T-helper 1 cell treated with Interleukin-12 subunit alpha and Interleukin-12 subunit beta and Interleukin-4 antibody, amounts not matched to agents 30 ng/mL and 1 ng/mL, for 36 hours (primary cell): Measurements from ENCODE around the gene GAS1. TPM values are rescaled to one million over a fixed set of nuclear protein-coding genes. Genes with fewer than 3 reads are reported as not detected.

Source experiments
- intact Hi-C: fragments of 100-400 bp; cut with micrococcal nuclease; formaldehyde crosslinking; loops from one replicate; pipeline ENCODE4 v1.15.1; 2024
- total RNA-seq: library from RNA; stranded (reverse); gene quantifications from 2 replicates; pipeline ENCODE4 v1.2.3, GENCODE V29; 2022

GAS1 gene
- total RNA-seq, 1 donor from 2014 or later = not detected

DNA sequence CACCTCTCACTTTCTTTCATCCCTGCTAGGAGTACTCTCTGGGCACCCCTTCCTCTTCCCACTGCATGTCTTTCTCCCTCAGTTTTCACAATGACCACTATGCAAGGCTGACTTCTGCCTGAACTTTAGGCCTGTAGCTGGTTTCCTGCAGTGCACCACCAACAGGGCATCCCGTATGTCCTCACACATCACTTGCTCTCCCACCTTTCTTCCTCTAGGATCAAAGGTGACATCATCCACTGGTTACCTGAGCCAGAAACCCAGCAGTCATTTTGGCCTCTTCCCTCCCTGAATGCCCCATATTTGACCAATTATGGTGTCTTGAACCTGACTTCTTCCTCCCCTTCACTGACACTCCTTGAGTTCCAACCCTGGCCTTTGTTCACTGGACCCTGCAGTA is 8.5 kb downstream of the GAS1 start:
- intact Hi-C loops = no loop called here

DNA sequence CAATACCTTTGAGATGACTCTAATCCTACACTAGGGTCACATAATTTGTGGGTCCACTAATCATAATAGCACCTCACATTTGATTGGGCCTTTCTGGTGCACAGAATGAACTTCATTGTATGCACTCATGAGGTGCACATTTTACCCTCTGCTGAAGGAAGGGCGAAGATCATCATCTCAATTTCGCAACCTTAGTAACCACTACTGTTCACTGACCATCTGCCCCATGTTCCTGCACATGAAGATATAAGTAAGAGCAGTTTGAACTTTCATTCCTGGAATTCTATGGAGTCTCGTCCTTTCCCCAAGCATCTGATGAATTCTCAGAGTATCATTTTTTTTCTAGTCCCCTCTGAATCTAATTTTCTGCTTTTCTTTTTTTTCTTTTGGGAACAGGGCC is 21.2 kb downstream of the GAS1 start:
- intact Hi-C loops = no loop called here

DNA sequence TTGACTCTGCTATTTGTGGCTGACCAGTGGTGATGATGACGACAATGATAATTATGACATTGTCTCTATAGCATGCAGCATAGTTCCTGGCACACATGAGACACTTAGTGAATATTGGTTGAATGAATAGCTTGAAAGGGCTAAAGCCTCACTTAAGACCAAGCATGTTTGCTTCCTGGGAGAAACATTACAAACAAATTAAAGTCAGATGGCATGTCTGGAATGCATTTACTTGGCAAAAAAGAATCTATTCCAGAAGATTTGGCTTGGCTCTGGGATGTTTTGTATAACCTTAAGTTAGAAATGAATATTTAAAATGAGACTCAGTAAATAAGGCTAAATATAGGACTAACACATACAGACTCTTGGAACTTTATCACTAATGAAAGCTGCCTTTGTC is 21.6 kb downstream of the GAS1 start:
- intact Hi-C loops = no loop called here

DNA sequence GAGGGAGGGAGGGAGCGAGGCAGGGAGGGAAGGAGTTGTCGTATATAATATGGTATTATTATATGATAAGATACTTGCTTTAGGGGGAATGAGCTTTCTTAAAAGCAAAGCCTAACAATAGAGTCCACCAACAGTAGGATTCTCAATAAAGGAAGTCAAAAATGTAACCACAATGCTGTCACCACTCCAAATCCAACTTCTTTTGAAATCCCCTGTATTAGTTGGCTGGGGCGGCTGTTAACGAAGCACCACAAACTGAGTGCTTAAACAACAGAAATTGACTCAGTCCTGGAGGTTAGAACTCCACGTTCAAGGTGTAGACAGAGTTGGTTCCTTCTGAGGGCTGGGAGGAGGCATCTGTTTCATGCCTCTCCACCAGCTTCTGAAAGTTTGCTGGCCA is 23.1 kb downstream of the GAS1 start:
- intact Hi-C loops = no loop called here

DNA sequence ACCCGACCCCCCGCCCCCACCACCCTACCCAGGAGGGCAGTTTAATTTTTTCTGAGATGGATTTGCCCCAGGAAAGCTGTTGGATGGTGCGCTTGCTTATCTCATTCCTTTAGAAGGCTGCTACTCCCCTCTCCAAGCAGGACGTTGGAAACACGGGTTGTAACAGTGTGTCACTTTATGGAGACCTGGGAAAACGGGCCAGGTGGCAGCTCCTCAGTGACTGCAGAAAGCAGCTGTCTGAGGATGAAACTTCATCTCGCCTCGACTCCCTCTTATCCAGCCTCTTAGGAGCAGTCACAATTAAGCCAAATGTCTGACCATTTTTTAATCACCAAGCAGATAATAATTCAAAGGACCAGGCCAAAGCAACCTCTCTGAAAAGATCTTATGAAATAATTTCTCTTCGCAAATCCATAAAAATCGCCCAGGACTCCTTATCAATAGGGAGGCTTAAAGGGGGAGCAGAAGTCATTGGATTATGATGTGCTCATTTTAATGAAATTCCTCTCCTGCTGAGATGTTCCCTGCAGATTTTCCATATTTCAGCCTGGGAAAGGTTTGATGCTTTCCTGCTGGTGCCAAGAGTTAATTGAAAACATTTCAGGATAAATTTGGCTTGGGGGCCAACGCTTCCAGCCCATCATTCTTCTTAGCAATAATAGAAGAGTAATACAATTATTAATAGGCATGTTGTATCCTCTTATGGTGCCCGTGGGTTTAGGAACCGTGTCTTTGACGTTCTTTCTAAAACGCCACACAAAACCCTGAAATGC is 26.0 kb downstream of the GAS1 start:
- intact Hi-C loops = no loop called here

DNA sequence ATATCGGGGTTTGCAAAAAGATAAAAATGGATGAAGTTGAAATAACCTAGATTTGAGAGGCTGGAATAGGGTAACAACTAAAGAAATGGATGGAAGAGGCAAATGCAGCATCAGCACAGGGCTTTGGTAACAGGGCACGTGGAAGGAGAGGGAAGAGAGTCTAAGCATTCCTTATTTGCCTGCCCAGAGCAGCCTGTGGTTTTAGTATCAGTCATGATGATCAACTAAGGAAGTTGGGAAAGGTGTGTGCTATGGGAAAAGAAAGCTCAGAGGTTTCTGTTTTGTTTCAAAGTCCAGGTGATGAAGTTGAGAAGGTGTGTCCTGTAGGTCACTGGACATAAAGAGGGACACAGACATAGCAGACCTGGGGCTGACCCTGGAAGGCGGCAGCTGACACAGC is 28.8 kb downstream of the GAS1 start:
- intact Hi-C loops = no loop called here

DNA sequence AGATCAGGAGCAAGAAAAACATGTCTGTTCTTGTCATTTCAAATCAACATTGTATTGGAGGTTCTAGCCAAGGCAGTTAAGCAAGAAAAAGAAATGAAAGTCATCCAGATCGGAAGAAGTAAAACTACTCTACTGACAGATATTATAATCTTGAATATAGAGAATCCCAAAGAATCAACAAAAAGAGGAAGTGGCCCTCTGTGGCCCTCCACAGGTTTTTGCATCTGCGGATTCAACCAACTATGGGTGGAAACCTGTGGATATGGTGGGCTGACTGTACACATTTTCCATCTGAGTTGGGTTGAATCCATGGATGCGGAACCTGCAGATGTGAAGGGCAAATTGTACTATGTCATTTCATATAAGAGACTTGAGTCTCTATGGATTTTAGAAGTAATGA is 35.1 kb downstream of the GAS1 start:
- intact Hi-C loops = no loop called here

DNA sequence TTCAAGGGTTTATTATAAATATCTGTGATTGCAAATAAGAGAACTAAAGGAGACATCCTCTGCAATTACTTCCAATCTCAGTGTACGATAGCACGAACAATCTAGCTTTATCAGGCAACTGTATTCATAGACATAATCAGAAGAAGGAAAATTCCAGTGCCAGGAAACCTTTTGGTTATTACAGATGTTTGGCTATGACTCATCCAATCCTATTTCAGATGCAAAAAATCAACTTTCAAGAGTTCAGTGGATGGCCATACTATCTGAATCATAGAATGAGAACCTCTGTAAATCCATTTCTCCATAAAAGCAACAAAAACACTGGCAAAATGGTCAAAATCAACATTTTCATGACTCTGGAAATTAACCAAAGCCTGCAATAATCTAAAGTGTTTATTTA is 37.9 kb downstream of the GAS1 start:
- intact Hi-C loops = no loop called here

DNA sequence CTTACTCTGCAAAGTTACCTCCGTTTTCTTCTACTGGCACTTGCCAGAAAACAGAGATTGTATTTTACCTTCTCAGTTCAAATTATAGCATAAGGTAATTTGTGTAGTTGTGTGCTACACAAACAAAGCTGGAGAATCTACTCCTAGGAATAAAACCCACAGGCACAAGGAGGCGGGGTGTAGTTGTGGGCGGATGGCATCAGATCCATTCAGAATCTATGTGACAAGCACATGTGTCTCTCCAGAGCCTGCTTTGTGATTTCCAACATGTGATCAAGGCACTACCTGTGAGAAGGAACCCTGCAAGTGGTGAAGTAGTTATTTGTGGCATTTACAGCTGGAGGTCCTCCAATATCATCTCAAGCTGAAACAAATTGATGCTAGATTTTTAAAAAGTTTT is 39.0 kb downstream of the GAS1 start:
- intact Hi-C loops = no loop called here

DNA sequence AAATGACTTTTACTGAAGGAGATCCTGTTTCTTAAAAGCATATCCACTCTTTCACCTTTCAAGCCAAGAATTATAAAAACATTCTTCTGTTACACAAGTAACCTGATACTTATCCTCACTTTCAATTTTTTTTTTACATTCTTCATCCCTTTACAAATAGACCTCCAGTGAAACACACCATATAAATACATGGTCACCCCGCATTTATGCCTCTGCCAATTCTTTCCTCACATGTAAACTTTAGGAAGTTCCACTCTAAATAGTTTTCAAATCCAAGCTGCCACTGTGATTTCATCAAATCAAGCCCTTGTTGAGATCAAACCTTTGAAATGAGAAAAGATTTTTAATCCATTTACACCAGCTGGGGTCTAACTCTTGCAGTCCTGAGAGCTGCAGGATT is 40.0 kb downstream of the GAS1 start:
- intact Hi-C loops = no loop called here

DNA sequence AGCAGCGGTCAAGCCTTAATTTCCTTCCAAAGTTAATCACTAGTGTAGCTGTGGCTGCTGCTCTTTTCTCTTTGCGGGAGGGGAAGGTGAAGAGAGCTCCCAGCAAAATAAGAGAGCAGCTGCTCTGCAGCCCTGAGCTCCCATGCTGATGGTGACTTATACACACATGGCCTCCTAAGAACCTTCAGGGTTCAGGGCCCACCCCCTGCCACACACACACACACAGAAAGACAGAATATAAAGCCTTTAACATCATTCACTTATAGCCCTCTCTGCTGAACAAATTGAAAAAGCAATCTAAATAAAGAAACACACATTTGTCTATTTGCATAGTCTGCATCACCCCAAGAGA is 43.6 kb downstream of the GAS1 start:
- intact Hi-C loops = no loop called here

DNA sequence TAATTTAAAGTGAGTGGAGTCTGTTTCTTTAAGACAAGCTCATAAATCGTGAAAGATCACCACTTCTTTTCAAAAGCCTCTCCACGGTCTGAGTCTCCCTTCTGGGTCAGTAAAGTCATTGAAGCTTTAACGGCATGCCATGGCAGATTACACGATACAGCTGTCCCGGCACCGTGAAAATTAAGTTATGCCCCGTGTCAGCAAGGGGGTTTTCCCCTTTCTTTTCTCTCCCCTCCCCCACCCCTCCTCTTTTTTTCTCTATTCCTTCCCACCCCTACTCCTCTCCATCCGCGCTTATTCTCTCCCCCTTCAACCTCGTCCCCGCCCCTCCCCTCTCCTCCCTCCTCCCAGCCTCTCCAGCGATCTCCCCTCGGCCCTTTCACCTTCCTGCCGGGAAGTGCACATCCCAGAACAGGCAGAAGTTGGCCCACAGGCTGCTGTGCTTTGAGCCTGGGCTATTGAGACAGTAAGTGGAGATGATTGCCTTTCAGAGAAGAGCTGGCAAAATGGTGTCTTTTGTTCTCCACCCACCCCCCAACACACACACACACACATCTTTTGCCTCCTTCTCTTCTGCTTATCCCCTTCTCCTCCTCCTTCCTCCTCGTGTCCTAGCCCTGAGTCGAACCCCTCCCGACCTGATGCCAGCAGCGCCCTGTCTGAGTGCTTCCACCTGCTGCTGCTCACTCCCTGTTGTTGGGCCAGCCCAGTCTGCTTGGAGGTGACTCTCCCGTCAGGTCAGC is 44.1 kb downstream of the GAS1 start:
- intact Hi-C loops = no loop called here

DNA sequence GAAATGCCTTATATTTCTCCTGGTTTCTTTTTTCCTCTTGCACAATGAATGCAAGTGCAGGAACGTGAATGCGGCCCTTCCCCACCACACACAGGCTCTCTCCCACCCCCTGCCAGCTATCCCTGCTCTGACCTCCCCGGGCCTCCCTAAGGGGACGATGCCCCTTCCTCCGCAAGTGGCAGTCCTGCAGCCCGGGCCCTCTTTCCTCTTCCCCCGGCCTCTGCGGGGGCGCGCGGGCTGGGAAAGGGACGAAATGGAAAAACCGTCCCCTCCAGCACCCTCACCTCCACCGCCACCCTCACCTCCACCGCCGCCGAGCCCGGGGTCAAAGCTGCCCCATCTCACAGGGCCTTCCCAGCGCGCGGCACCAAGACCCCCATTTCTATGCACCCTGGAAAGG is 44.7 kb downstream of the GAS1 start:
- intact Hi-C loops = no loop called here

DNA sequence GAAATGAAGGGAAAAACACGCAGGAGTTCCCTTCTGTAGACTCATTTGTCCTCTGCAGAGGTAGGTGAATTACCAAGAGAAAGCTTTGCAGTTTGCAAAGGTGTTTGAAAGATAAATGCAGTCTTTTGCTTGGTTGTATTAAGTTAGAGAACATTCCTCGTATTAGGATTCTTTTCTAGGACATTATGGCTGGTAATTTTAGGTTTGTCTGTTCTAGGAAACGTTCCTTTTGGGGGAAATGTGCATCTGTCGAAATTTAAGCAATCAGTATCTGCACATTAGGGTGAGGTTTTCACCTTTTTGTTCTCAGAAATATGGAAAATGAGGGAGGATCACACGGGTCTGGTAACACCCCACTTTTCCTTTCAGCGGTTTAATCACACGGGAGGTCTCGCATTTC is 45.1 kb downstream of the GAS1 start:
- intact Hi-C loops = no loop called here

DNA sequence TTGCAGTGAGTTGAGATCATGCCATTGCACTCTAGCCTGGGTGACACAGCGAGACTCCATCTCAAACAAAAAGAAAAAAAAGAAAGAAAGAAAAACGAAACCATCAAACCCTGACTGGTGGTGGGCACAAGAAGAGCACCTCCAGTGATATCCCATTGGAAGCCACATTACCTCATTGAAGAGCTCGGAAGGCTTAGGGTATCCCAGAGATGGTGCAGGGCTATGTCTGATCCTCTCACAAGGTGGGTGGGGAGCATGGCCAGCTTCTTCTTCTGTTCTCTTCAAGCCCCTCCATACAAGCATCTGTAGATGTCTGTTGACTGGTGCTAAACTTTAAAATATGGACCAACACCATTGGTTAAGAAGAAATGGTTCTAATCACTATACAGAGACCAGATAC is 45.8 kb downstream of the GAS1 start:
- intact Hi-C loops = no loop called here
